Gastrocnemius medialis (tissue), 4 donors: ENCODE measurements around the gene NSUN4.
"Not testable (repeated sequence)": the region's sequence is repeated elsewhere in the genome, so short reads cannot be mapped to it uniquely, and the experiment has no call there.

Experiments used
- POLR2A ChIP-seq, 2 donors: fragments of 450-650 bp; IDR thresholded peaks; one replicate each; pipeline ENCODE4 v1.6.1; 2017; ENCODE audit warnings: antibody characterized with exemption in 2 of 2, mild to moderate bottlenecking in 2 of 2, moderate library complexity in 2 of 2
- TF ChIP-seq, protein P1 (sequence below), 5 experiments: fragments of 450-650 bp in 3 of 5; fragments of 200-600 bp in 2 of 5; sonication (generic) in 2 of 5; IDR thresholded peaks in 4 of 5; conservative IDR thresholded peaks in 1 of 5; 1 replicate in 4 of 5; 2 replicates in 1 of 5; pipeline ENCODE4 v1.5.1; 2016 to 2019; ENCODE audit warnings: antibody characterized with exemption in 5 of 5, mild to moderate bottlenecking in 3 of 5, moderate library complexity in 3 of 5

DNA sequence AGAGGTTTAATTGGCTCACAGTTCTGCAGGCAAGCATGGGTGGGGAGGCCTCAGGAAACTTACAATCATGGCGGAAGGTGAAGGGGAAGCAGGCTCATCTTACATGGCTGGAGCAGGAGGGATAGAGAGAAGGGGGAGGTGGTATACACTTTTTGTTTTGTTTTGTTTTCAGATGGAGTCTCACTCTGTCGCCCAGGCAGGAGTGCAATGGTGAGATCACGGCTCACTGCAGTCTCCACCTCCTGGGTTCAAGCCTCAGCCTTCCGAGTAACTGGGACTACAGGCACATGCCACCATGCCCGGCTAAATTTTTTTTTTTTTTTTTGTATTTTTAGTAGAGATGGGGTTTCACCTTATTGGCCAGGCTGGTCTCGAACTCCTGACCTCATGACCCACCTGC, 18.4 kb upstream of the NSUN4 start:
- TF ChIP-seq POLR2A (IDR thresholded peaks at IDR 0.05), result not testable (repeated sequence)
- TF ChIP-seq, protein P1, sequence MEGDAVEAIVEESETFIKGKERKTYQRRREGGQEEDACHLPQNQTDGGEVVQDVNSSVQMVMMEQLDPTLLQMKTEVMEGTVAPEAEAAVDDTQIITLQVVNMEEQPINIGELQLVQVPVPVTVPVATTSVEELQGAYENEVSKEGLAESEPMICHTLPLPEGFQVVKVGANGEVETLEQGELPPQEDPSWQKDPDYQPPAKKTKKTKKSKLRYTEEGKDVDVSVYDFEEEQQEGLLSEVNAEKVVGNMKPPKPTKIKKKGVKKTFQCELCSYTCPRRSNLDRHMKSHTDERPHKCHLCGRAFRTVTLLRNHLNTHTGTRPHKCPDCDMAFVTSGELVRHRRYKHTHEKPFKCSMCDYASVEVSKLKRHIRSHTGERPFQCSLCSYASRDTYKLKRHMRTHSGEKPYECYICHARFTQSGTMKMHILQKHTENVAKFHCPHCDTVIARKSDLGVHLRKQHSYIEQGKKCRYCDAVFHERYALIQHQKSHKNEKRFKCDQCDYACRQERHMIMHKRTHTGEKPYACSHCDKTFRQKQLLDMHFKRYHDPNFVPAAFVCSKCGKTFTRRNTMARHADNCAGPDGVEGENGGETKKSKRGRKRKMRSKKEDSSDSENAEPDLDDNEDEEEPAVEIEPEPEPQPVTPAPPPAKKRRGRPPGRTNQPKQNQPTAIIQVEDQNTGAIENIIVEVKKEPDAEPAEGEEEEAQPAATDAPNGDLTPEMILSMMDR (IDR thresholded peaks at IDR 0.05 in 4 of 5, conservative IDR thresholded peaks at IDR 0.05 in 1 of 5), result not testable (repeated sequence)
